Effector memory CD8-positive, alpha-beta T cell (primary cell): ENCODE results near the gene PELI1.
"Not testable (repeated sequence)": the region's sequence is repeated elsewhere in the genome, so short reads cannot be mapped to it uniquely, and the experiment has no call there.

ENCODE experiments used
- ATAC-seq: fragments of 150-1000 bp; cut with Tn5 transposase; replicated peaks from 2 replicates; pipeline ENCODE4 v1.10.0; 2021; ENCODE audit warnings: mild to moderate bottlenecking, moderate library complexity
- DNase-seq, 3 experiments: peaks; one replicate each; pipeline ENCODE4 v3.0.0; 2021
- H3K27ac Mint-ChIP-seq, 2 donors: one replicate each; pipeline ENCODE4 v1.8.0; 2022; ENCODE audit warnings: mild to moderate bottlenecking in 2 of 2, mixed read lengths in 2 of 2, moderate library complexity in 2 of 2
- H3K27me3 Mint-ChIP-seq, 2 donors: one replicate each; pipeline ENCODE4 v1.8.0; 2022; ENCODE audit warnings: mixed read lengths in 2 of 2
- H3K36me3 Mint-ChIP-seq: one replicate; pipeline ENCODE4 v1.8.0; 2022; ENCODE audit warnings: mild to moderate bottlenecking, moderate library complexity, mixed read lengths; ENCODE audit not compliant: insufficient read depth
- H3K4me1 Mint-ChIP-seq, 2 donors: one replicate each; pipeline ENCODE4 v1.8.0; 2022; ENCODE audit warnings: low read depth in 2 of 2, mixed read lengths in 2 of 2
- H3K4me3 Mint-ChIP-seq, 2 donors: one replicate each; pipeline ENCODE4 v1.8.0; 2022; ENCODE audit warnings: mild to moderate bottlenecking in 2 of 2, mixed read lengths in 2 of 2, moderate library complexity in 2 of 2
- H3K9me3 Mint-ChIP-seq, 2 donors: one replicate each; pipeline ENCODE4 v1.8.0; 2022; ENCODE audit warnings: mixed read lengths in 2 of 2

The PELI1 gene

GRCh38 chr2:64080179-64080578, 64.0 kb downstream of the PELI1 start:
- no peaks in the 10 kb centered on the region for H3K9me3 Mint-ChIP-seq
- H3K4me3 Mint-ChIP-seq: no peak overlapping the region
- DNase-seq (no peak), ATAC-seq (no peak)
- H3K4me1 Mint-ChIP-seq: no peaks in the 10 kb centered on the region
- no peak overlapping the region for H3K27ac Mint-ChIP-seq
- H3K27me3 Mint-ChIP-seq: peaks cover 15 to 17% of the 10 kb centered on the region in 2 donors
- no peaks in the 10 kb centered on the region for H3K36me3 Mint-ChIP-seq

DNA sequence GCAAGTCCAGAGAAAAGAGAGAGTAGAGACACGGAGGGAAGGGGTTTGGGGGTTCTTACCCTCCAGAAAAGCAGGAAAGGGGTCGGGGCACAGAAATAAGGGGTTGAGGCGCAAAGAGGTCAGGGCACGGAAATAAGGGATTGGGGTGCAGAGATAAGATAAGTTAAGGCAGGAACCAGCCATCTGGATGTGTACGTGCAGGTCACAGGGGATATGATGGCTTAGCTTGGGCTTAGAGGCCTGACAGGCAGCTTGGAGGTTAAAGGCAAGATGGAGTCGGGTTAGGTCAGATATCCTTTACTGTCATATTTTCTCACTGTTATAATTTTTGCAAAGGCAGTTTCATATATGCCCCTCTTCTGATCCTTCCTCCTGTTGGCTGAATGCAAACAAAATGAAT, 64.5 kb downstream of the PELI1 start:
- not testable (repeated sequence) for H3K36me3 Mint-ChIP-seq, H3K9me3 Mint-ChIP-seq, H3K27ac Mint-ChIP-seq, H3K4me3 Mint-ChIP-seq, H3K4me1 Mint-ChIP-seq, ATAC-seq, DNase-seq
- peaks cover 15 to 17% of the 10 kb centered on the region in 2 donors for H3K27me3 Mint-ChIP-seq

DNA sequence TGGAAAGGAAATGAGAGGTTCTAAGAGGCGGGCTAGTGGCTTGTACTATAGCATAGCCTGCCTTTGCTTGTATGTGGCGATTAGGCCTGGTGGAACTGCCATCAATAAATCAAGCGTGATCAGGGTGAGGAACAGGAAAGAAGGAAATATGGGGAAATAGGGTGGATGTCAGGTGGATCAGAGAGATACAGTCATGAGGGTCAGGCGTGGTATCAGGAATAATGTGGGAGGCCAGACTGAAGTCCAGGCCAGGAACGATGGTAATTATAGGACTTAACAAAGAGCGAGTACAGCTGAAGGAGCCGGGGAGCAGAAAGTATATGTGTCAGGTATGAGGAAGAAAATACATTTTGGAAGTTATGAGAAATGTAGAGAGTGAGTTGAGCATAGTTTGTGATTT, 67.4 kb downstream of the PELI1 start:
- not testable (repeated sequence) for H3K4me3 Mint-ChIP-seq, H3K36me3 Mint-ChIP-seq, H3K9me3 Mint-ChIP-seq, ATAC-seq, H3K27ac Mint-ChIP-seq, H3K4me1 Mint-ChIP-seq, DNase-seq
- H3K27me3 Mint-ChIP-seq: peaks cover 14 to 17% of the 10 kb centered on the region in 2 donors

DNA sequence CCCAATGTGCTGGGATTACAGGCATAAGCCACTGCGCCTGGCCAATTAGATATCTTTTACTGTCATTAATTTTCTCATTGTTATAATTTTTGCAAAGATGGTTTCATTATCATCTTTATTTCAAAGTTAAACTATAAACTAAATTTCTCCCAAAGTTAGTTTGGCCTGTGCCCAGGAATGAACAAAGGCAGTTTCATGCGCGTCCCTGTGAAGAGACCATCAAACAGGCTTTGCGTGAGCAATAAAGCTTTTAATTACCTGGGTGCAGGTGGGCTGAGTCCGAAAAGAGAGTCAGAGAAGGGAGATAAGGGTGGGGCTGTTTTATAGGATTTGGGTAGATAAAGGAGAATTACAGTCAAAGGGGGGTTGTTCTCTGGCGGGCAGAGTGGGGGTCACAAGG, 69.6 kb downstream of the PELI1 start:
- not testable (repeated sequence) for H3K9me3 Mint-ChIP-seq, H3K27me3 Mint-ChIP-seq, H3K27ac Mint-ChIP-seq, H3K36me3 Mint-ChIP-seq, DNase-seq, H3K4me3 Mint-ChIP-seq, H3K4me1 Mint-ChIP-seq, ATAC-seq

DNA sequence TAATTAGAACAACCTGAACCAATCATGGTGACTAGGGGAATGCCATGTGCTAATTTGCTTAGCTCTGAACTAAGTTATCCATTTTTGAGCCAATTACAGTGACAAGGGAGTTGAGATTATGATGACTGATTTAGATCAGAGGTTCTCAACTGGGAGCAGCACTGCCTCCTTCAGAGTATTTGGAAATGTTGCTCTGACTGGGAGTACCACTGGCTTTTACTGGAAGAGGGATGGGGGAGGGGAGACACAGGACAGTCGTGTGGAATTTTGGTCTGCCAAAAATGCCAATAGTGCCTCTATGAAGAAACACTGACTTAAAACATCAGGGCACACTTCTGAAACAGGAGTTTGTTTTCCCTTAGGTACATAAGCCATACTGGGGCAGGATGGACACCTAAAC, 76.9 kb downstream of the PELI1 start:
- Mint-ChIP-seq H3K27ac (no peak overlapping the region), H3K9me3 (no peaks in the 10 kb centered on the region), H3K4me3 (no peak overlapping the region), H3K27me3 (no peaks in the 10 kb centered on the region), H3K4me1 (peaks cover 4 to 5% of the 10 kb centered on the region in 2 donors), H3K36me3 (no peaks in the 10 kb centered on the region)
- DNase-seq (no peak), ATAC-seq (no peak)

- Mint-ChIP-seq H3K4me3 (no peak overlapping the region), H3K36me3 (no peaks in the 10 kb centered on the region), H3K27ac (no peak overlapping the region), H3K27me3 (no peaks in the 10 kb centered on the region), H3K4me1 (peaks cover 4 to 5% of the 10 kb centered on the region in 2 donors), H3K9me3 (no peaks in the 10 kb centered on the region)
- DNase-seq (no peak), ATAC-seq (no peak)
These were observed 78.7 kb downstream of the PELI1 start for GRCh38 chr2:64065516-64065915.

GRCh38 chr2:64063924-64064331, 80.3 kb downstream of the PELI1 start:
- Mint-ChIP-seq H3K4me3 (no peak overlapping the region), H3K27ac (no peak overlapping the region), H3K36me3 (no peaks in the 10 kb centered on the region), H3K27me3 (no peaks in the 10 kb centered on the region), H3K4me1 (peaks cover 4 to 5% of the 10 kb centered on the region in 2 donors), H3K9me3 (no peaks in the 10 kb centered on the region)
- no peak for ATAC-seq
- DNase-seq: no peak

DNA sequence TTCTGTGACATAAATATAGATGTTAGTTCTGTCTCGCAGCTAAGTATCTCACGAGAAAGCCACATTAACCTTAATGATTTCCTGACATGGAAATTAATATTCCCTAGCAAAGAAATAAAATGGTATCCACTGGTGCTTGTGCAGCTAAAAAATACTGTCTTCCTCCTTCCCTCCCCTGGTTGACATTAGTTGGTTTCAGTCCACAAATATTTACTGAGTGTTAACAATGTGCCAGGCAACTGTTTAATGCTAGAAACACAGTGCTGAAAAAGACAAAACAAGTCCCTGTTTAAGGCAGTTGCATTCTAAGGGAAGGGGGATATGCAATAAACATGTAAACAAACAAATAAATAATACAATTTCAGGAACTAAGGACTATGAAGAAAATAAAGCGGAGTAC, 80.8 kb downstream of the PELI1 start:
- DNase-seq (no peak), ATAC-seq (no peak)
- Mint-ChIP-seq H3K27me3 (peaks cover 0 to 2% of the 10 kb centered on the region in 2 donors), H3K9me3 (no peaks in the 10 kb centered on the region), H3K36me3 (no peaks in the 10 kb centered on the region), H3K4me1 (peaks cover 4 to 5% of the 10 kb centered on the region in 2 donors), H3K4me3 (no peak overlapping the region), H3K27ac (no peak overlapping the region)

DNA sequence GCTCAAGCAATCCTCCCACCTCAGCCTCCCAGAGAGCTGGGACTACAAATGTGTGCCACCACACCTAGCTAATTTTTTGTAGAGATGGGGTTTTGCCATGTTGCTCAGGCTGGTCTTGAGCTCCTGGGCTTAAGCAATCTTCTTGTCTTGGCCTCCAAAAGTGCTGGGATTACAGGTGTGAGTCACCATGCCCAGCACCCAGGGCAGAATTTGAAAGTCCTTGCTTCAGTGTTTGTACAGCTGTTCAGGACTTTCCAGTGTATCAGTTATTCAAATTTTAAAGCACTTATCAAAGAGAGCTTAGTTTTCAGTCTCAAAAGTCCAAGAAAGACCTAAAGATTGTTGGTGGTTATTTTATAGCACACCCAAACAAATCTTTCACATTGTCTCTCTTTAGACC, 81.4 kb downstream of the PELI1 start:
- H3K4me3 Mint-ChIP-seq: no peak overlapping the region
- H3K27ac Mint-ChIP-seq: no peak overlapping the region
- H3K36me3 Mint-ChIP-seq: no peaks in the 10 kb centered on the region

GRCh38 chr2:64059270-64059669, 85.0 kb downstream of the PELI1 start:
- no peak overlapping the region for H3K27ac Mint-ChIP-seq
- no peaks in the 10 kb centered on the region for H3K9me3 Mint-ChIP-seq
- H3K4me3 Mint-ChIP-seq: no peak overlapping the region
- peaks cover 5 to 27% of the 10 kb centered on the region in 2 donors for H3K27me3 Mint-ChIP-seq
- DNase-seq: no peak
- H3K36me3 Mint-ChIP-seq: no peaks in the 10 kb centered on the region
- no peak for ATAC-seq
- H3K4me1 Mint-ChIP-seq: no peaks in the 10 kb centered on the region

More for the DNA sequence above, 81.4 kb downstream of the PELI1 start:
- DNase-seq (no peak), ATAC-seq (no peak)
- Mint-ChIP-seq H3K4me1 (peaks cover 4 to 5% of the 10 kb centered on the region in 2 donors), H3K27me3 (peaks cover 5 to 8% of the 10 kb centered on the region in 2 donors), H3K9me3 (no peaks in the 10 kb centered on the region)

DNA sequence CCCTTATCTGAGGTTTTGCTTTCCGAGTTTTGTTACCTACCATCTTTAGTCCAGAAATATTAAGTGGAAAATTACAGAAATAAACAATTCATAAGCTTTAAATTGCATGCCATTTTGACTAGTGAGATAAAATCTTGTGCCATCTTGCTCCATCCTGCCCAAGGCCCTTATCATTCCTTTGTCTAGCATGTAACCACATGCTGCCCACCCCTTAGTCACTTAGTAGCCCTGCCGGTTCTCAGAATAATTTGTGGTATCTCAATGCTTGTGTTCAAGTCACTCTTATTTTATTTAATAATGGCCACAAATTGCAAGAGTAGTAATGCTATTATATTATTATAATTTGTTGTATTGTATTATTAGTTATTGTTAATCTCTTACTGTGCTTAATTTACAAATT, 88.2 kb downstream of the PELI1 start:
- Mint-ChIP-seq H3K4me1 (no peaks in the 10 kb centered on the region), H3K4me3 (no peak overlapping the region), H3K36me3 (no peaks in the 10 kb centered on the region), H3K27me3 (peaks cover 5 to 27% of the 10 kb centered on the region in 2 donors), H3K27ac (no peak overlapping the region), H3K9me3 (no peaks in the 10 kb centered on the region)
- no peak for ATAC-seq
- DNase-seq: no peak

GRCh38 chr2:64054161-64054915, 89.9 kb downstream of the PELI1 start:
- no peaks in the 10 kb centered on the region for H3K36me3 Mint-ChIP-seq
- no peak overlapping the region for H3K4me3 Mint-ChIP-seq
- DNase-seq (no peak), ATAC-seq (no peak)
- H3K4me1 Mint-ChIP-seq: peaks cover 0 to 4% of the 10 kb centered on the region in 2 donors
- H3K27me3 Mint-ChIP-seq: peaks cover 5 to 27% of the 10 kb centered on the region in 2 donors
- H3K9me3 Mint-ChIP-seq: no peaks in the 10 kb centered on the region
- H3K27ac Mint-ChIP-seq: no peak overlapping the region

GRCh38 chr2:64052463-64053241, 91.6 kb downstream of the PELI1 start:
- H3K9me3 Mint-ChIP-seq: no peaks in the 10 kb centered on the region
- no peak overlapping the region for H3K4me3 Mint-ChIP-seq
- no peaks in the 10 kb centered on the region for H3K36me3 Mint-ChIP-seq
- no peak overlapping the region for H3K27ac Mint-ChIP-seq
- peaks cover 0 to 17% of the 10 kb centered on the region in 2 donors for H3K27me3 Mint-ChIP-seq
- H3K4me1 Mint-ChIP-seq: peaks cover 0 to 4% of the 10 kb centered on the region in 2 donors
- DNase-seq (no peak), ATAC-seq (no peak)
